AG04449 (cell line): ENCODE results near the gene POU2F3.

Experiments used
- CTCF ChIA-PET: fragments of 350-600 bp; formaldehyde crosslinking; extraction: SDS; loops from one replicate; lab custom pipeline; 2021; ENCODE audit warnings: antibody characterized with exemption; lab: Yijun Ruan, JAX
- POLR2A ChIA-PET: fragments of 400-600, 350-600 bp; formaldehyde crosslinking; extraction: SDS; loops from one replicate; lab custom pipeline; 2020; ENCODE audit warnings: antibody characterized with exemption, inconsistent platforms; lab: Yijun Ruan, JAX
- DNase-seq: peaks from one replicate; pipeline ENCODE4 v3.0.0-alpha.2; 2010; ENCODE audit warnings: low read depth, low spot score
- H3K4me3 ChIP-seq: 2 replicates; pipeline ENCODE4 v1.5.1; 2011; ENCODE audit warnings: low read depth, mild to moderate bottlenecking, control low read depth, low read length
- TF ChIP-seq, protein P1 (sequence below): IDR thresholded peaks from one replicate; pipeline ENCODE4 v1.5.1; 2011; ENCODE audit warnings: mild to moderate bottlenecking, moderate library complexity, low read length, control low read depth, inconsistent platforms; ENCODE audit not compliant: insufficient read depth; ENCODE audit errors: missing control alignments

Gene POU2F3

DNA sequence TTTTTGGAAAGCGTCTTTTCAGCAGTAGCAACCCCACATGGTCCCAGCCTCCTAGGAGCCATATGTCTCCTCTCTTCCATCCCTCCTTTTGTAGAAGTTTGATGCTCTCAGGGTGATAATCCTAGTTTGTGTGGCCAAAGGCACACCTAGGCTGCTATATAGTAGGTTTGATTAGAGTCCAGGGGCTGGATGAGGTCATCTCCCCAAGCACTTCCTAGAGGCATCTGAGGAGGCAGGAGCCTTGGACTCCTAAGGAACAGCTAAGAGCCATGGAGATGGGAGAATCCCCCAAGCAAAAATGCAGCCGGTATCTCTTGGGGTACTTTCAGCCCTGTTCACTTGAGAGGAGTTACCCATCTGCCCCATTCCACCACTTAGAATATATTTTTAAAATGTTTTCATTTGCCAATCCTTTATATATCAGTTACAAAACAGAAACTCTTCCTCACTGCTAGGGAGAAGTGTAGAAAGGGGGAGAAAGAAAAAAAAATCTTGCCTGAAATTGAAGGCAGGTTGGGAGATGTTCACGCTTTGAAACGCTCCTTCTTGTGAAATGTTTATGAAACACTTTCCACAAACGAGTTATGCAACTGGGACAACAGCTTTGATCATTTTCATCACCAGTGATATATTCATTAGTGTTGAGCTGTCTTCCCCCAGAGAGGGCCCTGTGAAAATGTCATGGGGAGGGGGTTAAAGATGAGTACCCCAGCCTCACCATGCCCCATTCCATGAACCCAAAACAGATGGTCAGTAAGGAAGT, 53.3 kb downstream of the POU2F3 start:
- ChIA-PET POLR2A (no interaction called here), CTCF (interaction anchor here (10.2 to 25.6 kb wide), 3 partner anchors 8 to 60 kb away, joined by 137 to 1135 read pairs (median 140); partner anchors contain the start of gene POU2F3)

GRCh38 chr11:120294096-120294495, 54.2 kb downstream of the POU2F3 start:
- POLR2A ChIA-PET, result no interaction called here

More for the DNA sequence above, 53.3 kb downstream of the POU2F3 start:
- TF ChIP-seq, protein P1, sequence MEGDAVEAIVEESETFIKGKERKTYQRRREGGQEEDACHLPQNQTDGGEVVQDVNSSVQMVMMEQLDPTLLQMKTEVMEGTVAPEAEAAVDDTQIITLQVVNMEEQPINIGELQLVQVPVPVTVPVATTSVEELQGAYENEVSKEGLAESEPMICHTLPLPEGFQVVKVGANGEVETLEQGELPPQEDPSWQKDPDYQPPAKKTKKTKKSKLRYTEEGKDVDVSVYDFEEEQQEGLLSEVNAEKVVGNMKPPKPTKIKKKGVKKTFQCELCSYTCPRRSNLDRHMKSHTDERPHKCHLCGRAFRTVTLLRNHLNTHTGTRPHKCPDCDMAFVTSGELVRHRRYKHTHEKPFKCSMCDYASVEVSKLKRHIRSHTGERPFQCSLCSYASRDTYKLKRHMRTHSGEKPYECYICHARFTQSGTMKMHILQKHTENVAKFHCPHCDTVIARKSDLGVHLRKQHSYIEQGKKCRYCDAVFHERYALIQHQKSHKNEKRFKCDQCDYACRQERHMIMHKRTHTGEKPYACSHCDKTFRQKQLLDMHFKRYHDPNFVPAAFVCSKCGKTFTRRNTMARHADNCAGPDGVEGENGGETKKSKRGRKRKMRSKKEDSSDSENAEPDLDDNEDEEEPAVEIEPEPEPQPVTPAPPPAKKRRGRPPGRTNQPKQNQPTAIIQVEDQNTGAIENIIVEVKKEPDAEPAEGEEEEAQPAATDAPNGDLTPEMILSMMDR, result no peak
- H3K4me3 ChIP-seq, result no peak overlapping the region
- no peak for DNase-seq

DNA sequence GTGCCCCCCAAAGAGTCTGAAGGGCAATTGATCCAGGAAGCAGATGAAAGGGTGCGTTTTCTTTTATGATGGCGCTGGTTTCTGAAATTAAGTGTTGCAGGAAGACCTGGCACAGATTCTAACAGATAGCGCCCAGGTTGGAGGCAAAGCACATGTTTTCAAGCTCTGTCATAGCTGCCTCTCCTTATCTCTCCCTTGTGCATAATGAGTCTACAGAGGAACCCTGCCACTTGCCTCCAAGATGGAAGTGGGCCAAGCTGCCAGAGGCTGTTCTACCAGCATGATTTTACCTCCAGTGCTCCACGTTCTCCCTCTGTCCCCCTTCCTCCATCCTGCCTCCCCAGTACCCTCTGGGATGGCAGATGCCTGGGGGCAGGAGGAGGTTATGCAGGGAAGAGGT, 55.2 kb downstream of the POU2F3 start:
- DNase-seq, result no peak
- POLR2A ChIA-PET, result no interaction called here
- H3K4me3 ChIP-seq, result no peak overlapping the region
- CTCF ChIA-PET, result interaction anchor here (10.2 to 25.6 kb wide), 4 partner anchors 6 to 123 kb away, joined by 137 to 1135 read pairs (median 276); partner anchors contain the start of gene POU2F3
- TF ChIP-seq, protein P1, result no peak

More at GRCh38 chr11:120294096-120294495, 54.2 kb downstream of the POU2F3 start:
- no peak overlapping the region for H3K4me3 ChIP-seq
- DNase-seq, result no peak
- CTCF ChIA-PET, result interaction anchor here (10.2 to 25.6 kb wide), 4 partner anchors 7 to 122 kb away, joined by 137 to 1135 read pairs (median 276); partner anchors contain the start of gene POU2F3
- TF ChIP-seq, protein P1, result no peak

DNA sequence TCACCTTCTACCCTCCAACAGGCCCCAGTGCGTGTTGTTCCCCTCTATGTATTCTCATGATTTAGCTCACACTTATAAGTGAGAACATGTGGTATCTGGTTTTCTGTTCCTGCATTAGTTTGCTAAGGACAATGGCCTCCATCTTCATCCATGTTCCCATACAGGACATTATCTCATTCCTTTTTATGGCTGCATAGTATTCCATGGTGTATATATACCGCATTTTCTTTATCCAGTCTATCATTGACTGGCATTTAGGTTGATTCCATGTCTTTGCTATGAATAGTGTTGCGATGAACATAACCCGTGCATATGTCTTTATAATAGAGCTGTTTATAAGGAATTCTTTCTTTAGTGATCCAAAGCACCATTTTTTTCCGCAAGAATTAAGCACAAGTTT, 56.6 kb downstream of the POU2F3 start:
- DNase-seq, result no peak
- ChIA-PET POLR2A (no interaction called here), CTCF (interaction anchor here (0.6 to 25.6 kb wide), 4 partner anchors 12 to 125 kb away, joined by 3 to 1135 read pairs (median 275); partner anchors contain the start of gene POU2F3)
- TF ChIP-seq, protein P1, result no peak
- H3K4me3 ChIP-seq, result no peak overlapping the region

DNA sequence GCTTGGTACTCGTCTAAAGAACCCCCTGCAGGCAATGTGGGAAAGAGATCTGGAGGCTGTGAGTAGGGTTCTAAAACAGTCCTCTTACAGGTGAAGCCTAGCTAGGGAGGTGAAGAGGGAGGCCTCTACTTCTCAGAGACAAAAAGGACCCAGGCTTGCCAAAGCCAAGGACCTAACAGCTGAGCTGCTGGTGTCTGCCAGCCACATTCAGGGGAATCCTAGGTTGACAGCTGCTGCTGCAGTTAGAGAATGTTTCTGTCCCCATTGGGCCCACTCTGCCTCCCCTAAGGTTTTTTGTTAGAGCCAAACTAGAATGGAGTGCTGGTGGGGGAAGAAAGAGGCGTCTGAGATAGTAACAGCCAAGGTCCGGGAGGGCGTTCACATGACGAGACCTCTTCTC, 58.5 kb downstream of the POU2F3 start:
- POLR2A ChIA-PET, result no interaction called here
- CTCF ChIA-PET, result interaction anchor here (0.8 to 25.6 kb wide), 5 partner anchors 8 to 127 kb away, joined by 3 to 1135 read pairs (median 140); partner anchors contain the start of gene POU2F3
- TF ChIP-seq, protein P1, result no peak
- H3K4me3 ChIP-seq, result no peak overlapping the region
- no peak for DNase-seq
